Karpas-422 (cell line): ENCODE measurements around the gene ORMDL2. TPM values are rescaled to one million over a fixed set of nuclear protein-coding genes. Genes with fewer than 3 reads are reported as not detected.

Source experiments
- DNase-seq: peaks from one replicate; pipeline ENCODE4 v3.0.0-alpha.2; 2015
- H2AFZ ChIP-seq: fragments of 200-600 bp; sonication (generic); 2 replicates; pipeline ENCODE4 v1.6.1; 2014; ENCODE audit warnings: antibody characterized with exemption, low read length, mixed read lengths
- H3K27ac ChIP-seq: fragments of 200-600 bp; sonication (generic); 2 replicates; pipeline ENCODE4 v1.5.1; 2014; ENCODE audit warnings: mild to moderate bottlenecking, low read length, moderate library complexity
- H3K27me3 ChIP-seq: fragments of 200-600 bp; sonication (generic); 2 replicates; pipeline ENCODE4 v1.6.1; 2014; ENCODE audit warnings: low read length, mixed read lengths
- H3K36me3 ChIP-seq: fragments of 200-600 bp; sonication (generic); 2 replicates; pipeline ENCODE4 v1.6.1; 2014; ENCODE audit warnings: low read length, mixed read lengths; ENCODE audit not compliant: insufficient read depth
- H3K4me1 ChIP-seq: fragments of 200-600 bp; sonication (generic); 2 replicates; pipeline ENCODE4 v1.6.1; 2014; ENCODE audit warnings: mild to moderate bottlenecking, low read length, mixed read lengths
- H3K4me2 ChIP-seq: fragments of 200-600 bp; sonication (generic); 2 replicates; pipeline ENCODE4 v1.6.1; 2014; ENCODE audit warnings: low read length, low read depth, mild to moderate bottlenecking; ENCODE audit not compliant: poor library complexity, severe bottlenecking
- H3K4me3 ChIP-seq: fragments of 200-600 bp; sonication (generic); 2 replicates; pipeline ENCODE4 v1.5.1; 2014; ENCODE audit warnings: mild to moderate bottlenecking, antibody characterized with exemption, low read length, mixed read lengths
- H3K79me2 ChIP-seq: fragments of 200-600 bp; sonication (generic); 2 replicates; pipeline ENCODE4 v1.6.1; 2014; ENCODE audit warnings: mild to moderate bottlenecking, low read length, mixed read lengths
- H3K9ac ChIP-seq: fragments of 200-600 bp; sonication (generic); 2 replicates; pipeline ENCODE4 v1.6.0; 2014; ENCODE audit warnings: low read length
- H3K9me2 ChIP-seq: fragments of 200-600 bp; sonication (generic), shearing (Covaris generic); replicated peaks from 2 replicates; pipeline ENCODE4 v1.6.0; 2014; ENCODE audit warnings: mild to moderate bottlenecking, low read length, moderate library complexity; ENCODE audit not compliant: insufficient read depth
- H3K9me3 ChIP-seq: fragments of 300-700, 200-600 bp; sonication (generic); 2 replicates; pipeline ENCODE4 v1.6.1; 2014; ENCODE audit warnings: low read length, mixed read lengths
- H4K20me1 ChIP-seq: fragments of 200-600 bp; sonication (generic); 2 replicates; pipeline ENCODE4 v1.6.1; 2014; ENCODE audit warnings: mild to moderate bottlenecking, antibody characterized with exemption, low read length, low read depth; ENCODE audit not compliant: insufficient read depth
- total RNA-seq: library from RNA; depleted of rRNA; stranded (reverse); fragments of >200 nt; shearing (Covaris generic); gene quantifications from 2 replicates; pipeline ENCODE4 v1.2.3, GENCODE V29; 2014; ENCODE audit warnings: low replicate concordance

The ORMDL2 gene
- total RNA-seq, 1 experiment from 2014 or later: 32.6 TPM

DNA sequence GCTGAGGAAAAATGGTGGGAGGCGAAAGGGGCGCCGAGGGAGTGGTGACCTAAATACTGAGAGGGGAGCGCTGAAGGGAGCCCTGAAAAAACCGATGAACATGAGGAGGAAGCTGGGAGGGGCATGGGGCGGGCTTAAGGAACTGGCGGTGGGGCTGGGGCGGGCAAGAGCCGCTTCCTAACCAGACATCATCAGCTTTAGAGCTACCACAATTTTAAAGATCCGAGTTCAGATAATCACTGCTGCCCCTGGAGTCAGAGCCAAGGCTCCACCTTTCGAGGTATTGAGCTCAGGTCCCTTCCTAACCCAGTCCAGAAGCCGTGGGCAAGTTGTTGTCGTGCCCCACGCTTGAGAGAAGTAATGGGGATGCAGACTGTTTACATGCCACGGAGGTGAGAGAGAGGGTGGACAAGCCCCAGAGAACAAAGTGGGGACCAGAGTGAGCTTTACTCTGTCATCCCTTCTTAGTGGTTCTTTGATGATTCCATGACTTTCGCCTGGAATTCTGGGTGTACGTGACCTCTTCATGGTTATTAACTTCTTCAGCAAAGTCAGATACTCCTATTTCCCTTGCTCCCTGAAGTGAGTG, 393 bp downstream of the ORMDL2 start:
- Histone ChIP-seq H3K4me1 (peaks cover 26% of the 10 kb centered on the region), H3K9me2 (no peaks in the 10 kb centered on the region), H3K4me3 (peak overlapping the region; percentile 88), H3K79me2 (peaks cover 66% of the 10 kb centered on the region), H3K4me2 (peak overlapping the region; percentile 88), H3K27ac (peak overlapping the region; percentile 17; the same call in 1 of the 2 replicates), H3K9me3 (no peaks in the 10 kb centered on the region), H4K20me1 (peaks cover 3% of the 10 kb centered on the region; the same call in 1 of the 2 replicates), H2AFZ (no peak overlapping the region), H3K27me3 (no peaks in the 10 kb centered on the region), H3K9ac (peak overlapping the region; percentile 79), H3K36me3 (peaks cover 57% of the 10 kb centered on the region)
- no peak for DNase-seq

GRCh38 chr12:55818886-55819285, 1.0 kb downstream of the ORMDL2 start:
- Histone ChIP-seq H3K9me3 (no peaks in the 10 kb centered on the region), H3K9ac (peak overlapping the region; percentile 79), H3K9me2 (no peaks in the 10 kb centered on the region), H3K27me3 (no peaks in the 10 kb centered on the region), H2AFZ (no peak overlapping the region), H3K27ac (no peak overlapping the region), H3K4me3 (peak overlapping the region; percentile 88), H4K20me1 (peaks cover 3% of the 10 kb centered on the region; the same call in 1 of the 2 replicates), H3K79me2 (peaks cover 61% of the 10 kb centered on the region), H3K4me2 (peak overlapping the region; percentile 88), H3K4me1 (peaks cover 27% of the 10 kb centered on the region), H3K36me3 (peaks cover 53% of the 10 kb centered on the region)
- DNase-seq: no peak

DNA sequence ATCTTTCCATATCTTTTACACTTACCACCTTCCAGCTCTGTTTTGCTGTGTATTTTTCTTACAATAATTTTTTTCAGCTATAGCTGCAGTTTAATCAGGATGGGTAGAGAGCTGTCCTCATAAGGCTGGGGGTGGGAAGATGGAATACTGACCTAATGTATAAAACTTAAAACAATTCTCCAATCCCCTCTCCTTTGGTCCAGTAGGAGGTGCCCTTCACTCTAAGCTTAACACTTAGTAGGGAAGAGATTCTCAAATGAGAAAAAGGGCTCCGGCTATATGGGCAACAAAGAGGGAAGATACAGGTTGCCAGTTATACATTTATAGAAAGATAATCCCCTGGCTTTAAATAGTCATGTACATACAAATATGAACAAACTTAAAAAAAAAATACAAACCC, 2.8 kb downstream of the ORMDL2 start:
- DNase-seq: no peak
- Histone ChIP-seq H3K27ac (no peak overlapping the region), H3K27me3 (no peaks in the 10 kb centered on the region), H3K9me3 (no peaks in the 10 kb centered on the region), H2AFZ (no peak overlapping the region), H3K9me2 (no peaks in the 10 kb centered on the region), H3K4me2 (no peak overlapping the region), H3K4me3 (no peak overlapping the region), H3K4me1 (peaks cover 34% of the 10 kb centered on the region), H3K9ac (no peak overlapping the region), H3K36me3 (peaks cover 38% of the 10 kb centered on the region), H4K20me1 (peaks cover 3% of the 10 kb centered on the region; the same call in 1 of the 2 replicates), H3K79me2 (peaks cover 54% of the 10 kb centered on the region)

GRCh38 chr12:55822228-55822627, 4.4 kb downstream of the ORMDL2 start:
- Histone ChIP-seq H3K27me3 (no peaks in the 10 kb centered on the region), H3K9me2 (no peaks in the 10 kb centered on the region), H4K20me1 (peaks cover 3% of the 10 kb centered on the region; the same call in 1 of the 2 replicates), H3K9ac (no peak overlapping the region), H3K4me1 (peaks cover 32% of the 10 kb centered on the region), H2AFZ (no peak overlapping the region), H3K9me3 (no peaks in the 10 kb centered on the region), H3K4me2 (no peak overlapping the region), H3K27ac (no peak overlapping the region), H3K79me2 (peaks cover 52% of the 10 kb centered on the region), H3K36me3 (peaks cover 36% of the 10 kb centered on the region), H3K4me3 (no peak overlapping the region)
- peak; percentile 58 for DNase-seq

- Histone ChIP-seq H3K4me2 (no peak overlapping the region), H3K4me3 (no peak overlapping the region), H3K27me3 (no peaks in the 10 kb centered on the region), H3K9me3 (no peaks in the 10 kb centered on the region), H3K36me3 (peaks cover 43% of the 10 kb centered on the region), H3K9ac (no peak overlapping the region), H3K79me2 (peaks cover 58% of the 10 kb centered on the region), H3K27ac (no peak overlapping the region), H3K9me2 (no peaks in the 10 kb centered on the region), H2AFZ (no peak overlapping the region), H4K20me1 (peaks cover under 1% of the 10 kb centered on the region; the same call in 1 of the 2 replicates), H3K4me1 (peaks cover 44% of the 10 kb centered on the region)
- DNase-seq: no peak
Measured at GRCh38 chr12:55823419-55823818, 5.6 kb downstream of the ORMDL2 start.

DNA sequence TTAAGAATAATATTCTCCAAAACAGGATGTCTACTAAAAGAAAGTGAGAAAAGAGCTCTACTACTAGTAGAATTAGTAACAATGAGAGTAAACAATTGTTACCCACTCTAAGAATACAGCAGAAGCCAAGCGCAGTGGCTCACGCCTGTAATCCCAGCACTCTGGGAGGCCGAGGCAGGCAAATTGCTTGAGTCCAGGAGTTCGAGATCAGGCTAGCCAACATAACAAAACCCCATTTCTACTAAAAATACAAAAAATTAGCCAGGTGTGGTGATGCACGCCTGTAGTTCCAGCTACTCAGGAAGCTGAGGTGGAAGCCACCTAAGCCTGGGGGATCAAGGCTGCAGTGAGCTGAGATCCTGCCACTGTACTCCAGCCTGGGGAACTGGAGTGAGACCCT, 6.9 kb downstream of the ORMDL2 start:
- no peak overlapping the region for H3K27ac ChIP-seq
- no peaks in the 10 kb centered on the region for H3K9me3 ChIP-seq
- H4K20me1 ChIP-seq: no peaks in the 10 kb centered on the region
- H2AFZ ChIP-seq: no peak overlapping the region
- peaks cover 53% of the 10 kb centered on the region for H3K79me2 ChIP-seq
- H3K27me3 ChIP-seq: no peaks in the 10 kb centered on the region
- no peak for DNase-seq
- H3K4me1 ChIP-seq: peaks cover 37% of the 10 kb centered on the region
- peak overlapping the region; percentile 1 for H3K4me2 ChIP-seq
- H3K9me2 ChIP-seq: no peaks in the 10 kb centered on the region
- 0 out of 2 replicates have a peak overlapping the region, but pooled peaks have one; percentile 1 for H3K9ac ChIP-seq
- no peak overlapping the region for H3K4me3 ChIP-seq
- H3K36me3 ChIP-seq: peaks cover 36% of the 10 kb centered on the region

DNA sequence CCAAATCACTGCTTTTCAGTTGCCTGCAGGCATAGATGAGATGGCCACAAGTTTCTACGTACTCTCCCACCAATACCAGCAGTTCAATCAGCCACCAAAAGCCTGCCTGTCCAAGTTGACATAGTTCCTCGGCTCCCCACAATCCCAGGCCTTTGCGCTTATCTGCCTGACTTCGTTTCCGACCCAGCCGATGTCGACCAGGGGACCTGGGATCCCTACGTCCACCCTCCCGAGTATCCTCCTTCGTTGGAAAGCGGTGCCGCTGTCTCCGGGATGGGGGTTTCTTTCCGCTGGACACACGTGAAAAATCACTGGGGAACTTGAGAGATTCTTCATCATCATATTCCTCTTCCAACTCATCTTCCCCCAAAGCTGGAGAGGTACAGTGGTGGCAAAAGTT, 10.0 kb downstream of the ORMDL2 start:
- Histone ChIP-seq H3K27ac (no peak overlapping the region), H3K9ac (no peak overlapping the region), H3K4me3 (peak overlapping the region; percentile 28; the same call in 1 of the 2 replicates), H3K9me2 (no peaks in the 10 kb centered on the region), H3K79me2 (peaks cover 56% of the 10 kb centered on the region), H3K4me2 (peak overlapping the region; percentile 77), H3K9me3 (no peaks in the 10 kb centered on the region), H3K27me3 (no peaks in the 10 kb centered on the region), H2AFZ (no peak overlapping the region), H3K36me3 (peaks cover 11% of the 10 kb centered on the region; the same call in 1 of the 2 replicates), H3K4me1 (peaks cover 50% of the 10 kb centered on the region), H4K20me1 (no peaks in the 10 kb centered on the region)
- DNase-seq: no peak

DNA sequence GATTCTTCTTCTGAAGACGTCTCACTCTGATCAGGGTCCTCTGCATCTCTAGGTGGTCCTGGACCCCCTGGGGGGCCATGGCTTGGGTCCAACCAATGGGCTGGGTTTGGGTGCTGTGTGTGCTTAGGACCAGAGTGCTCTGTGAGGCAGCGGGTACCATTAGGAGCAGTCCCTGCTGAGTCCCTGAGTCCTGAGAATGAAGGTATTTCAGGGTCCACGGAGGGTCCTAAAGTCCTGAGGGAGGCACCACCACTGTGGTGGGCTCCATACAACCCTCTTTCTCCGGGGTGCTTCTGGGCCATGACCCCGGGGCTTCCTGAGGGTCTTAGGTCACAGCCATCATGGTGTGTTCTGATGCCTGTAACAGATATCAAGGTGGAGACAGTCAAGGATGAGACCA, 10.5 kb downstream of the ORMDL2 start:
- H4K20me1 ChIP-seq: no peaks in the 10 kb centered on the region
- peak overlapping the region; percentile 100 for H3K4me3 ChIP-seq
- H3K4me1 ChIP-seq: peaks cover 50% of the 10 kb centered on the region
- peaks cover 56% of the 10 kb centered on the region for H3K79me2 ChIP-seq
- DNase-seq: no peak
- no peaks in the 10 kb centered on the region for H3K27me3 ChIP-seq
- peak overlapping the region; percentile 68 for H3K9ac ChIP-seq
- no peaks in the 10 kb centered on the region for H3K9me3 ChIP-seq
- peak overlapping the region; percentile 77 for H3K4me2 ChIP-seq
- peak overlapping the region; percentile 30; the same call in 1 of the 2 replicates for H3K27ac ChIP-seq
- 0 out of 2 replicates have a peak, but pooled peaks cover 6% of the 10 kb centered on the region for H3K36me3 ChIP-seq
- H3K9me2 ChIP-seq: no peaks in the 10 kb centered on the region
- H2AFZ ChIP-seq: no peak overlapping the region
